B cell (primary cell): ENCODE data around the gene LSM7. TPM values are rescaled to one million over a fixed set of nuclear protein-coding genes. Genes with fewer than 3 reads are reported as not detected.
A peak's percentile ranks its signal among the peaks of the same experiment; 100 is the strongest.

Experiments
- ATAC-seq: fragments of 200-7000 bp; cut with Tn5 transposase; one replicate; pipeline ENCODE4 v1.10.0; 2021; ENCODE audit warnings: low read depth, mild to moderate bottlenecking, moderate number of reproducible peaks, moderate library complexity
- CTCF ChIA-PET: fragments of 350-600 bp; sonication (Branson Sonifier 250); formaldehyde crosslinking; loops from one replicate; lab custom pipeline; 2021; ENCODE audit warnings: antibody characterized with exemption, inconsistent platforms; lab: Charles Lee
- POLR2A ChIA-PET: fragments of 350-600 bp; sonication (Branson Sonifier 250); formaldehyde crosslinking; loops from one replicate; lab custom pipeline; 2021; ENCODE audit warnings: antibody characterized with exemption; lab: Charles Lee
- DNase-seq: peaks from one replicate; pipeline ENCODE4 v3.0.0; 2013
- H2AFZ ChIP-seq: 2 replicates; pipeline ENCODE4 v1.6.1; 2012; ENCODE audit warnings: mild to moderate bottlenecking, low read depth, low read length; ENCODE audit not compliant: insufficient read depth, poor library complexity, severe bottlenecking
- H3K27ac ChIP-seq, 2 donors: 1 replicate in 1 of 2; 2 replicates in 1 of 2; pipeline ENCODE4 v1.5.1; 2012 to 2013; ENCODE audit warnings: low read length in 2 of 2, mild to moderate bottlenecking in 2 of 2, moderate library complexity in 1 of 2
- H3K27me3 ChIP-seq, 4 experiments: fragments of 200-600 bp in 1 of 4; sonication (generic) in 1 of 4; replicated peaks in 1 of 4; 1 replicate in 2 of 4; 2 replicates in 2 of 4; pipeline versions ENCODE4 v1.6.1 to v1.7.0; 2013 to 2016; ENCODE audit warnings: low read length in 3 of 4, mild to moderate bottlenecking in 2 of 4, mixed read lengths in 1 of 4, moderate library complexity in 1 of 4; ENCODE audit not compliant: insufficient read depth in 4 of 4, control insufficient read depth in 3 of 4; ENCODE audit errors: control extremely low read depth in 1 of 4
- H3K36me3 ChIP-seq, 2 experiments: replicated peaks in 1 of 2; 1 replicate in 1 of 2; 2 replicates in 1 of 2; pipeline versions ENCODE4 v1.6.1 to v1.7.1; 2013; ENCODE audit warnings: low read length in 1 of 2; ENCODE audit not compliant: insufficient read depth in 2 of 2, control insufficient read depth in 1 of 2; ENCODE audit errors: control extremely low read depth in 1 of 2, extremely low read depth in 1 of 2
- H3K4me1 ChIP-seq, 2 donors: fragments of 200-600 bp in 1 of 2; sonication (generic) in 1 of 2; 1 replicate in 1 of 2; 2 replicates in 1 of 2; pipeline versions ENCODE4 v1.5.1 to v1.6.1; 2013 to 2017; ENCODE audit warnings: low read length in 2 of 2; ENCODE audit not compliant: control insufficient read depth in 2 of 2, insufficient read depth in 2 of 2
- H3K4me2 ChIP-seq: replicated peaks from 2 replicates; pipeline ENCODE3; 2012; ENCODE audit warnings: mild to moderate bottlenecking, low read depth, low read length; ENCODE audit not compliant: poor library complexity, severe bottlenecking
- H3K4me3 ChIP-seq, 5 experiments: fragments of 200-600 bp in 1 of 5; sonication (generic) in 1 of 5; 1 replicate in 3 of 5; 2 replicates in 2 of 5; pipeline versions ENCODE4 v1.5.1 to v1.7.0; 2011 to 2016; ENCODE audit warnings: low read length in 4 of 5, mild to moderate bottlenecking in 4 of 5, low read depth in 2 of 5, control low read depth in 1 of 5, moderate library complexity in 1 of 5; ENCODE audit not compliant: insufficient read depth in 1 of 5; ENCODE audit errors: control extremely low read depth in 1 of 5, extremely low read depth in 1 of 5
- H3K79me2 ChIP-seq: fragments of 200-600 bp; sonication (generic); one replicate; pipeline ENCODE4 v1.6.0; 2016; ENCODE audit warnings: low read length; ENCODE audit not compliant: control insufficient read depth, insufficient read depth
- H3K9ac ChIP-seq: fragments of 200-600 bp; sonication (generic); 2 replicates; pipeline ENCODE4 v1.6.1; 2017; ENCODE audit warnings: mild to moderate bottlenecking, low read length, moderate library complexity
- H3K9me3 ChIP-seq, 3 donors: one replicate each; pipeline versions ENCODE4 v1.6.1 to v1.7.1; 2013; ENCODE audit warnings: low read length in 2 of 3; ENCODE audit not compliant: control insufficient read depth in 2 of 3, insufficient read depth in 1 of 3; ENCODE audit errors: control extremely low read depth in 1 of 3
- H4K20me1 ChIP-seq: 2 replicates; pipeline ENCODE4 v1.6.0; 2012; ENCODE audit warnings: mild to moderate bottlenecking, low read length; ENCODE audit not compliant: insufficient read depth, control insufficient read depth, poor library complexity, severe bottlenecking
- H3K27ac Mint-ChIP-seq: one replicate; pipeline ENCODE4 v1.8.0; 2021; ENCODE audit warnings: mixed read lengths
- H3K27me3 Mint-ChIP-seq: one replicate; pipeline ENCODE4 v1.8.0; 2021; ENCODE audit warnings: mixed read lengths
- H3K4me1 Mint-ChIP-seq: one replicate; pipeline ENCODE4 v1.8.0; 2021; ENCODE audit warnings: mixed read lengths
- H3K4me3 Mint-ChIP-seq: one replicate; pipeline ENCODE4 v1.8.0; 2021; ENCODE audit warnings: mixed read lengths
- H3K9me3 Mint-ChIP-seq: one replicate; pipeline ENCODE4 v1.8.0; 2022; ENCODE audit warnings: mixed read lengths; ENCODE audit not compliant: insufficient read depth
- CTCF ChIP-seq: fragments of 200-600 bp; IDR thresholded peaks from one replicate; pipeline ENCODE4 v1.8.0; 2022; ENCODE audit warnings: antibody characterized with exemption, mild to moderate bottlenecking
- EZH2 ChIP-seq: IDR thresholded peaks from 2 replicates; pipeline ENCODE4 v1.6.1; 2012; ENCODE audit warnings: borderline replicate concordance, low read depth, mild to moderate bottlenecking, moderate library complexity, low read length; ENCODE audit not compliant: insufficient read depth, poor library complexity, severe bottlenecking
- WGBS: methylation state at CpG from one replicate; pipeline ENCODE4 v1.1.5; 2013; ENCODE audit warnings: missing lambda C conversion rate; ENCODE audit not compliant: insufficient coverage; 5-methylcytosine and 5-hydroxymethylcytosine counted together
- intact Hi-C: fragments of 100-400 bp; cut with micrococcal nuclease; formaldehyde crosslinking; loops from one replicate; pipeline ENCODE4 v1.10.0; 2022
- polyA plus RNA-seq: library from polyadenylated mRNA; depleted of rRNA; stranded (reverse); fragments of >200 nt; gene quantifications from 2 replicates; pipeline ENCODE4 v1.2.3, GENCODE V29; 2012
- total RNA-seq, 2 donors: library from RNA; stranded (reverse); fragments of 120-200 nt in 1 of 2; gene quantifications; 1 replicate in 1 of 2; 2 replicates in 1 of 2; pipeline versions ENCODE4 v1.2.3 to v1.2.4, GENCODE V29; 2013 to 2022

LSM7 gene
- total and polyA plus RNA-seq, 2 donors (not counting 1 experiment from before 2014, with no cell fraction given): 201 to 820 TPM

- Histone ChIP-seq H3K36me3 (peaks cover 0 to 30% of the 10 kb centered on the region in 2 experiments), H3K4me1 (peaks cover 67 to 77% of the 10 kb centered on the region in 2 donors), H3K79me2 (peaks cover 90% of the 10 kb centered on the region), H3K9me3 (no peaks in the 10 kb centered on the region), H3K9ac (peak overlapping the region; percentile 83), H3K4me3 (peak overlapping the region in 2 of 5 experiments; percentile 92 to 96), H4K20me1 (peaks cover 5% of the 10 kb centered on the region), H3K4me2 (peak overlapping the region; percentile 95), H3K27me3 (no peaks in the 10 kb centered on the region), H2AFZ (no peak overlapping the region), H3K27ac (peak overlapping the region; percentile 71 to 90)
- Mint-ChIP-seq H3K4me3 (peak overlapping the region; percentile 57), H3K27ac (peak overlapping the region; percentile 98), H3K27me3 (no peaks in the 10 kb centered on the region), H3K4me1 (peaks cover 69% of the 10 kb centered on the region), H3K9me3 (no peaks in the 10 kb centered on the region)
- ATAC-seq (no peak), DNase-seq (no peak)
- WGBS: 83% methylated on average over 13 of the region's 16 CpGs
- TF ChIP-seq EZH2 (no peak), CTCF (no peak)
- CTCF ChIA-PET: interaction anchor here (0.6 to 5.1 kb wide), 6 partner anchors 8 to 169 kb away, joined by 3 to 24 read pairs (median 4); no protein-coding TSS in a partner anchor
- intact Hi-C loops: no loop called here
- POLR2A ChIA-PET: interaction anchor here (0.6 to 3.7 kb wide), 5 partner anchors 9 to 117 kb away, joined by 5 to 25 read pairs (median 5); no protein-coding TSS in a partner anchor
Observed at GRCh38 chr19:2326699-2327360, 1.6 kb downstream of the LSM7 start.
